Breast epithelium (tissue), 3 donors: Measurements from ENCODE around the gene YIPF1.
"Not testable (repeated sequence)": the region's sequence is repeated elsewhere in the genome, so short reads cannot be mapped to it uniquely, and the experiment has no call there.

Experiments used
- CTCF ChIP-seq, 3 donors: fragments of 450-650 bp; IDR thresholded peaks; one replicate each; pipeline ENCODE4 v1.5.1; 2016 to 2017; ENCODE audit warnings: antibody characterized with exemption in 3 of 3, mild to moderate bottlenecking in 3 of 3, moderate library complexity in 3 of 3
- POLR2A ChIP-seq: fragments of 450-650 bp; IDR thresholded peaks from one replicate; pipeline ENCODE4 v1.6.1; 2016; ENCODE audit warnings: antibody characterized with exemption, mild to moderate bottlenecking, moderate library complexity

- not testable (repeated sequence) for TF ChIP-seq CTCF (IDR thresholded peaks at IDR 0.05); POLR2A
These were observed 6.0 kb downstream of the YIPF1 start for GRCh38 chr1:53883600-53883999.
